Ishikawa (cell line): Measurements from ENCODE around the gene TMEM178B.

Experiments used
- CEBPB ChIP-seq: IDR thresholded peaks from 2 replicates; pipeline ENCODE4 v1.6.1; 2012
- CREB1 ChIP-seq: IDR thresholded peaks from 2 replicates; pipeline ENCODE4 v1.6.1; 2012; ENCODE audit warnings: low read depth
- EGR1 ChIP-seq: IDR thresholded peaks from 2 replicates; pipeline ENCODE4 v1.6.1; 2012
- EP300 ChIP-seq: IDR thresholded peaks from 2 replicates; pipeline ENCODE4 v1.6.1; 2012; ENCODE audit warnings: borderline replicate concordance
- FOXM1 ChIP-seq: IDR thresholded peaks from 2 replicates; pipeline ENCODE4 v1.6.1; 2012; ENCODE audit warnings: low read depth, borderline replicate concordance
- NFIC ChIP-seq: IDR thresholded peaks from 2 replicates; pipeline ENCODE4 v1.6.1; 2012
- RAD21 ChIP-seq: IDR thresholded peaks from 2 replicates; pipeline ENCODE4 v1.6.1; 2012; ENCODE audit warnings: low read depth
- TAF1 ChIP-seq: IDR thresholded peaks from 2 replicates; pipeline ENCODE4 v1.6.1; 2012; ENCODE audit warnings: low read depth, mild to moderate bottlenecking
- TCF12 ChIP-seq: IDR thresholded peaks from 2 replicates; pipeline ENCODE4 v1.6.1; 2012; ENCODE audit warnings: low read depth
- TEAD4 ChIP-seq: IDR thresholded peaks from 2 replicates; pipeline ENCODE4 v1.6.1; 2012
- USF1 ChIP-seq: IDR thresholded peaks from 2 replicates; pipeline ENCODE4 v1.6.1; 2012
- YY1 ChIP-seq: IDR thresholded peaks from 2 replicates; pipeline ENCODE4 v1.6.1; 2012; ENCODE audit warnings: low read depth
- ZBTB7A ChIP-seq: IDR thresholded peaks from 2 replicates; pipeline ENCODE4 v1.6.1; 2012; ENCODE audit warnings: low read depth
- TF ChIP-seq, protein P1 (sequence below): IDR thresholded peaks from 2 replicates; pipeline ENCODE4 v1.6.1; 2012
- TF ChIP-seq, protein P2 (sequence below): IDR thresholded peaks from 2 replicates; pipeline ENCODE4 v1.6.1; 2012; ENCODE audit warnings: low read depth, mild to moderate bottlenecking

The TMEM178B gene

GRCh38 chr7:141355032-141355431 lies 281.2 kb downstream of the TMEM178B start:
- TF ChIP-seq, protein P1, sequence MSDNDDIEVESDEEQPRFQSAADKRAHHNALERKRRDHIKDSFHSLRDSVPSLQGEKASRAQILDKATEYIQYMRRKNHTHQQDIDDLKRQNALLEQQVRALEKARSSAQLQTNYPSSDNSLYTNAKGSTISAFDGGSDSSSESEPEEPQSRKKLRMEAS, result no peak
- TF ChIP-seq, protein P2, sequence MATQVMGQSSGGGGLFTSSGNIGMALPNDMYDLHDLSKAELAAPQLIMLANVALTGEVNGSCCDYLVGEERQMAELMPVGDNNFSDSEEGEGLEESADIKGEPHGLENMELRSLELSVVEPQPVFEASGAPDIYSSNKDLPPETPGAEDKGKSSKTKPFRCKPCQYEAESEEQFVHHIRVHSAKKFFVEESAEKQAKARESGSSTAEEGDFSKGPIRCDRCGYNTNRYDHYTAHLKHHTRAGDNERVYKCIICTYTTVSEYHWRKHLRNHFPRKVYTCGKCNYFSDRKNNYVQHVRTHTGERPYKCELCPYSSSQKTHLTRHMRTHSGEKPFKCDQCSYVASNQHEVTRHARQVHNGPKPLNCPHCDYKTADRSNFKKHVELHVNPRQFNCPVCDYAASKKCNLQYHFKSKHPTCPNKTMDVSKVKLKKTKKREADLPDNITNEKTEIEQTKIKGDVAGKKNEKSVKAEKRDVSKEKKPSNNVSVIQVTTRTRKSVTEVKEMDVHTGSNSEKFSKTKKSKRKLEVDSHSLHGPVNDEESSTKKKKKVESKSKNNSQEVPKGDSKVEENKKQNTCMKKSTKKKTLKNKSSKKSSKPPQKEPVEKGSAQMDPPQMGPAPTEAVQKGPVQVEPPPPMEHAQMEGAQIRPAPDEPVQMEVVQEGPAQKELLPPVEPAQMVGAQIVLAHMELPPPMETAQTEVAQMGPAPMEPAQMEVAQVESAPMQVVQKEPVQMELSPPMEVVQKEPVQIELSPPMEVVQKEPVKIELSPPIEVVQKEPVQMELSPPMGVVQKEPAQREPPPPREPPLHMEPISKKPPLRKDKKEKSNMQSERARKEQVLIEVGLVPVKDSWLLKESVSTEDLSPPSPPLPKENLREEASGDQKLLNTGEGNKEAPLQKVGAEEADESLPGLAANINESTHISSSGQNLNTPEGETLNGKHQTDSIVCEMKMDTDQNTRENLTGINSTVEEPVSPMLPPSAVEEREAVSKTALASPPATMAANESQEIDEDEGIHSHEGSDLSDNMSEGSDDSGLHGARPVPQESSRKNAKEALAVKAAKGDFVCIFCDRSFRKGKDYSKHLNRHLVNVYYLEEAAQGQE, result no peak
- TF ChIP-seq TAF1 (no peak), FOXM1 (no peak), CREB1 (no peak), TCF12 (no peak), TEAD4 (no peak), CEBPB (no peak), RAD21 (no peak), USF1 (no peak), EP300 (no peak), EGR1 (no peak), YY1 (no peak), NFIC (no peak)

- TF ChIP-seq NFIC (no peak), EGR1 (no peak), EP300 (no peak), RAD21 (no peak)
Observed at GRCh38 chr7:141356161-141356560, 282.3 kb downstream of the TMEM178B start.

- TF ChIP-seq FOXM1, result no peak
- no peak for TF ChIP-seq TEAD4
- TF ChIP-seq ZBTB7A, result no peak
- no peak for TF ChIP-seq RAD21
- no peak for TF ChIP-seq TCF12
- no peak for TF ChIP-seq EP300
- no peak for TF ChIP-seq CEBPB
- TF ChIP-seq, protein P2, result no peak
- no peak for TF ChIP-seq TAF1
- no peak for TF ChIP-seq NFIC
- TF ChIP-seq, protein P1, result no peak
- TF ChIP-seq EGR1, result no peak
- no peak for TF ChIP-seq CREB1
Observed at GRCh38 chr7:141358386-141358785, 284.5 kb downstream of the TMEM178B start.

- TF ChIP-seq RAD21 (no peak), TCF12 (no peak), TEAD4 (no peak), EP300 (no peak), USF1 (no peak), CEBPB (no peak), YY1 (no peak), ZBTB7A (no peak), EGR1 (no peak), CREB1 (no peak), TAF1 (no peak), NFIC (no peak), FOXM1 (no peak)
- TF ChIP-seq, protein P2, result no peak
- TF ChIP-seq, protein P1, result no peak
Observed at GRCh38 chr7:141359262-141359661, 285.4 kb downstream of the TMEM178B start.
